HG02623 (cell line): ENCODE measurements around the gene LRBA.
A peak's percentile ranks its signal among the peaks of the same experiment; 100 is the strongest.
"Not testable (repeated sequence)": the region's sequence is repeated elsewhere in the genome, so short reads cannot be mapped to it uniquely, and the experiment has no call there.

Experiments used
- ATAC-seq: cut with Tn5 transposase; IDR thresholded peaks from one replicate; pipeline ENCODE4 v1.9.1; 2021; ENCODE audit warnings: moderate library complexity; ENCODE audit not compliant: unreplicated experiment

LRBA gene

GRCh38 chr4:151014521-151015458, at the start of gene LRBA:
LRBA (minus strand) TSS chr4:151015284; CDS start chr4:151014642, 642 bp downstream.
- peak; percentile 51 for ATAC-seq

GRCh38 chr4:151063143-151063542, 48.1 kb upstream of the LRBA start:
- ATAC-seq: not testable (repeated sequence)

GRCh38 chr4:151055539-151055938, 40.5 kb upstream of the LRBA start:
- no peak for ATAC-seq

GRCh38 chr4:151052785-151053184, 37.7 kb upstream of the LRBA start:
- ATAC-seq: no peak

GRCh38 chr4:151049430-151049884, 34.4 kb upstream of the LRBA start:
- ATAC-seq: no peak

- ATAC-seq: no peak
Measured at GRCh38 chr4:151048913-151049312, 33.8 kb upstream of the LRBA start.

GRCh38 chr4:151046609-151047008, 31.5 kb upstream of the LRBA start:
- ATAC-seq: no peak

- no peak for ATAC-seq
Measured at GRCh38 chr4:151045907-151046306, 30.8 kb upstream of the LRBA start.

- no peak for ATAC-seq
Measured at GRCh38 chr4:151043803-151044515, 28.9 kb upstream of the LRBA start.

- no peak for ATAC-seq
Measured at GRCh38 chr4:151039733-151040132, 24.6 kb upstream of the LRBA start.

- no peak for ATAC-seq
Measured at GRCh38 chr4:151038452-151039157, 23.5 kb upstream of the LRBA start.

GRCh38 chr4:151035911-151036310, 20.8 kb upstream of the LRBA start:
- no peak for ATAC-seq

GRCh38 chr4:151035328-151035727, 20.2 kb upstream of the LRBA start:
- no peak for ATAC-seq

- ATAC-seq: no peak
Measured at GRCh38 chr4:151034829-151035228, 19.7 kb upstream of the LRBA start.

GRCh38 chr4:151031831-151032605, 16.9 kb upstream of the LRBA start:
- peak; percentile 59 for ATAC-seq

- ATAC-seq: no peak
Measured at GRCh38 chr4:151029537-151029936, 14.5 kb upstream of the LRBA start.

GRCh38 chr4:151029006-151029405, 13.9 kb upstream of the LRBA start:
- ATAC-seq: not testable (repeated sequence)

- no peak for ATAC-seq
Measured at GRCh38 chr4:151025759-151026158, 10.7 kb upstream of the LRBA start.

- no peak for ATAC-seq
Measured at GRCh38 chr4:151022586-151022985, 7.5 kb upstream of the LRBA start.

GRCh38 chr4:151021637-151022334, 6.7 kb upstream of the LRBA start:
- ATAC-seq: no peak
